ENCODE measurements around the gene POLD2.

DNA sequence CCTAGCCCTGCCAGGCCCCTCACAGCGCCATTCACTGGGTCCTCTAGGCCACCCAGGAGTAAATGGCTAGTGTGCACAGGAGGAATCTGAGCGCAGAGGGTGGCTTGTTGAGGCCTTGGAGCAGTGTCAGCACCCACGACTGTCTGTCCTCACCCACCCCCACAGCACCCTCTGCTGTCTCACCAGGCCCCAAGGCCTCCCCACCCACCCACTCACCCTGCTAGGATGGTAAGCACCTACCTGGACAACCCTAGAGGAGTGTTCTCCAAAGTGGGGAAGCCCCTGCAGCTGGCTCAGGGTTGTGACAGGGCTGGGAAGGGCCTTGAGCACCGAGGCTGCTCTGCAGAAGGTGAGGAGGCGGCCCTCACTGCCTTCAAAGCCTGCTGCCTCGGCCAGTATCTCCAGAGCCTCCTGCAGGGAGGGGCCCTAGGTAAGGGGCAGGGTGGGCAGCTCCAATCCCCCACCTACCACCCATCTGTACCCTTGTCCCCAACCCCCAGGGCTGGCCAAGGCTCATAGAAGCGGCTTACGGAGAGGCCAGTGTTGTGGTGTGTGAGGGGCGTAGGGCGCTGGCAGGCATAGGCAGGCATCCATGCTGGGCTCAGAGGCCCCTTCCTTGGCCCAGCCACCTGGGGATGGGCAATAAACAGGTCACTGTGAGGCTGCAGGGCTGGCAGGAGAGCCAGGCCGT lies 43.9 kb downstream of the POLD2 start:
- TF ChIP-seq, protein P1, sequence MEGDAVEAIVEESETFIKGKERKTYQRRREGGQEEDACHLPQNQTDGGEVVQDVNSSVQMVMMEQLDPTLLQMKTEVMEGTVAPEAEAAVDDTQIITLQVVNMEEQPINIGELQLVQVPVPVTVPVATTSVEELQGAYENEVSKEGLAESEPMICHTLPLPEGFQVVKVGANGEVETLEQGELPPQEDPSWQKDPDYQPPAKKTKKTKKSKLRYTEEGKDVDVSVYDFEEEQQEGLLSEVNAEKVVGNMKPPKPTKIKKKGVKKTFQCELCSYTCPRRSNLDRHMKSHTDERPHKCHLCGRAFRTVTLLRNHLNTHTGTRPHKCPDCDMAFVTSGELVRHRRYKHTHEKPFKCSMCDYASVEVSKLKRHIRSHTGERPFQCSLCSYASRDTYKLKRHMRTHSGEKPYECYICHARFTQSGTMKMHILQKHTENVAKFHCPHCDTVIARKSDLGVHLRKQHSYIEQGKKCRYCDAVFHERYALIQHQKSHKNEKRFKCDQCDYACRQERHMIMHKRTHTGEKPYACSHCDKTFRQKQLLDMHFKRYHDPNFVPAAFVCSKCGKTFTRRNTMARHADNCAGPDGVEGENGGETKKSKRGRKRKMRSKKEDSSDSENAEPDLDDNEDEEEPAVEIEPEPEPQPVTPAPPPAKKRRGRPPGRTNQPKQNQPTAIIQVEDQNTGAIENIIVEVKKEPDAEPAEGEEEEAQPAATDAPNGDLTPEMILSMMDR (conservative IDR thresholded peaks at IDR 0.05), result no peak
- no peak for TF ChIP-seq ZFX (IDR thresholded peaks at IDR 0.05)

Data from C4-2B (cell line).